GM23338 (cell line): ENCODE results near the gene EFS. TPM values are rescaled to one million over a fixed set of nuclear protein-coding genes. Genes with fewer than 3 reads are reported as not detected.

Source experiments
- ATAC-seq: fragments of 200-7000 bp; cut with Tn5 transposase; 3 replicates; pipeline ENCODE4 v1.9.1; 2020
- DNase-seq: peaks from one replicate; pipeline ENCODE4 v3.0.0-alpha.2; 2015; ENCODE audit warnings: low spot score
- H2AFZ ChIP-seq: fragments of 200-600 bp; sonication (generic); 2 replicates; pipeline ENCODE4 v1.8.0; 2016; ENCODE audit warnings: antibody characterized with exemption, mild to moderate bottlenecking, moderate library complexity
- H3F3A ChIP-seq: fragments of 200-600 bp; sonication (generic); replicated peaks from 2 replicates; pipeline ENCODE4 v1.8.0; 2017; ENCODE audit warnings: antibody characterized with exemption, mixed run types, low read depth
- H3K27ac ChIP-seq: fragments of 200-600 bp; sonication (generic); 2 replicates; pipeline ENCODE4 v1.6.1; 2016; ENCODE audit warnings: low read depth
- H3K27me3 ChIP-seq: fragments of 200-600 bp; sonication (generic); 2 replicates; pipeline ENCODE4 v1.8.0; 2016; ENCODE audit warnings: mild to moderate bottlenecking, mixed run types, moderate library complexity; ENCODE audit not compliant: insufficient read depth
- H3K36me3 ChIP-seq: fragments of 200-600 bp; sonication (generic); 2 replicates; pipeline ENCODE4 v1.8.0; 2016; ENCODE audit warnings: mild to moderate bottlenecking; ENCODE audit not compliant: insufficient read depth
- H3K4me1 ChIP-seq: fragments of 200-600 bp; sonication (generic); 2 replicates; pipeline ENCODE4 v1.8.0; 2016; ENCODE audit warnings: mild to moderate bottlenecking, moderate library complexity; ENCODE audit not compliant: insufficient read depth
- H3K4me2 ChIP-seq: fragments of 200-600 bp; sonication (generic); 2 replicates; pipeline ENCODE4 v1.7.1; 2017; ENCODE audit warnings: mixed run types
- H3K4me3 ChIP-seq: fragments of 200-600 bp; sonication (generic); 2 replicates; pipeline ENCODE4 v1.6.1; 2016; ENCODE audit warnings: mixed run types
- H3K79me2 ChIP-seq: fragments of 200-600 bp; sonication (generic); replicated peaks from 2 replicates; pipeline ENCODE4 v1.8.0; 2017; ENCODE audit warnings: mild to moderate bottlenecking; ENCODE audit not compliant: insufficient read depth
- H3K9me2 ChIP-seq: fragments of 200-600 bp; sonication (generic); 2 replicates; pipeline ENCODE4 v1.8.0; 2017; ENCODE audit not compliant: insufficient read depth
- H4K20me1 ChIP-seq: fragments of 200-600 bp; sonication (generic); replicated peaks from 2 replicates; pipeline ENCODE4 v1.8.0; 2017; ENCODE audit warnings: mild to moderate bottlenecking; ENCODE audit not compliant: insufficient read depth
- H3K27ac Mint-ChIP-seq: 2 replicates; pipeline ENCODE4 v1.8.0; 2020; ENCODE audit warnings: inconsistent platforms, mild to moderate bottlenecking, moderate library complexity, mixed read lengths
- H3K27me3 Mint-ChIP-seq: 3 replicates; pipeline ENCODE4 v1.8.0; 2022; ENCODE audit warnings: low read depth, mild to moderate bottlenecking, moderate library complexity, mixed read lengths, inconsistent platforms; ENCODE audit not compliant: insufficient read depth, poor library complexity
- H3K36me3 Mint-ChIP-seq: 3 replicates; pipeline ENCODE4 v1.8.0; 2021; ENCODE audit warnings: low read depth, mild to moderate bottlenecking, inconsistent platforms, moderate library complexity, mixed read lengths
- H3K4me1 Mint-ChIP-seq: 3 replicates; pipeline ENCODE4 v1.8.0; 2020; ENCODE audit warnings: mild to moderate bottlenecking, inconsistent platforms, mixed read lengths
- H3K4me3 Mint-ChIP-seq: 3 replicates; pipeline ENCODE4 v1.8.0; 2021; ENCODE audit warnings: moderate library complexity, mild to moderate bottlenecking, inconsistent platforms, mixed read lengths
- H3K9me3 Mint-ChIP-seq: 3 replicates; pipeline ENCODE4 v1.8.0; 2020; ENCODE audit warnings: moderate library complexity, mild to moderate bottlenecking, inconsistent platforms, mixed read lengths
- NANOG ChIP-seq: IDR thresholded peaks from 2 replicates; pipeline ENCODE4 v1.6.1; 2016; ENCODE audit warnings: antibody characterized with exemption, borderline replicate concordance
- polyA plus RNA-seq: library from polyadenylated mRNA; unstranded; fragments of >200 nt; fragmentation: Nextera tagmentation; extraction: Ambion mirVana; gene quantifications from 2 replicates; pipeline ENCODE4 v1.2.1, GENCODE V29; 2016
- total RNA-seq: library from RNA; depleted of rRNA; stranded (reverse); fragments of >200 nt; shearing (Covaris generic); gene quantifications from 2 replicates; pipeline ENCODE4 v1.2.3, GENCODE V29; 2014
- TF ChIP-seq, protein P1 (sequence below), 2 experiments: fragments of 200-600 bp in 1 of 2; sonication (generic) in 1 of 2; conservative IDR thresholded peaks; 2 replicates each; pipeline versions ENCODE4 v1.5.1 to v1.6.1; 2016 to 2017; ENCODE audit warnings: antibody characterized with exemption in 2 of 2, low read depth in 2 of 2, mild to moderate bottlenecking in 2 of 2, moderate library complexity in 1 of 2
- TF ChIP-seq, protein P2 (sequence below): fragments of 250-450 bp; sonication (Bioruptor Pico); IDR thresholded peaks from 2 replicates; pipeline ENCODE4 v1.5.0; 2020; ENCODE audit warnings: mild to moderate bottlenecking, moderate library complexity
- TF ChIP-seq, protein P3 (sequence below): IDR thresholded peaks from 2 replicates; pipeline ENCODE4 v1.6.1; 2016; ENCODE audit warnings: antibody characterized with exemption

EFS gene
- total and polyA plus RNA-seq, 2 experiments from 2014 or later: 5.1 to 18.9 TPM

DNA sequence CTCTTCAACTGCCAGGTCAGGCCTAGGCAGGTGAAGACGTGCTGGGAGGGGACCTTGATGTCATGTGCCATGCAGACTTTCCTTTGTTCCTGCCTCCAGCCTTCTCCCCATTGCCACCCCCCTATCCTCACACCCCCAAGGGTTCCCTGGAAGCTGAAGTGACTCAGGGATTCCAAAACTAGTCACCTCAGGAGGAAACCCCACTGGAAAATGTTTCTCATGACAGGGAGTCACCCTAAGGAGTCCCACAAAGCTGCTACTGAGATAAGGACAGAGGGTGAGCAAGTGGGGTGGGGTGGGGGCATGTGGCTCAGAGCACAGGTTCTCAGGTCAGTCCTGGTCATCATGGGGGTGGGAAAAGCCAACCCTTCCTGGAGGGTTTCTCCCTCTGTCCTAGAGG is 5.2 kb upstream of the EFS start:
- no peaks in the 10 kb centered on the region for H3K36me3 ChIP-seq
- Mint-ChIP-seq H3K4me3 (no peak overlapping the region), H3K27me3 (peaks cover 27% of the 10 kb centered on the region), H3K27ac (no peak overlapping the region), H3K4me1 (peaks cover 11% of the 10 kb centered on the region), H3K36me3 (no peaks in the 10 kb centered on the region; the same call in 2 of the 3 replicates), H3K9me3 (no peaks in the 10 kb centered on the region)
- H2AFZ ChIP-seq: no peak overlapping the region
- H4K20me1 ChIP-seq: no peaks in the 10 kb centered on the region
- H3K4me3 ChIP-seq: no peak overlapping the region
- peaks cover 9% of the 10 kb centered on the region for H3F3A ChIP-seq
- no peak overlapping the region for H3K27ac ChIP-seq
- H3K9me2 ChIP-seq: peaks cover 4% of the 10 kb centered on the region; the same call in 1 of the 2 replicates
- no peak overlapping the region for H3K4me2 ChIP-seq
- no peak for ATAC-seq
- TF ChIP-seq, protein P1, sequence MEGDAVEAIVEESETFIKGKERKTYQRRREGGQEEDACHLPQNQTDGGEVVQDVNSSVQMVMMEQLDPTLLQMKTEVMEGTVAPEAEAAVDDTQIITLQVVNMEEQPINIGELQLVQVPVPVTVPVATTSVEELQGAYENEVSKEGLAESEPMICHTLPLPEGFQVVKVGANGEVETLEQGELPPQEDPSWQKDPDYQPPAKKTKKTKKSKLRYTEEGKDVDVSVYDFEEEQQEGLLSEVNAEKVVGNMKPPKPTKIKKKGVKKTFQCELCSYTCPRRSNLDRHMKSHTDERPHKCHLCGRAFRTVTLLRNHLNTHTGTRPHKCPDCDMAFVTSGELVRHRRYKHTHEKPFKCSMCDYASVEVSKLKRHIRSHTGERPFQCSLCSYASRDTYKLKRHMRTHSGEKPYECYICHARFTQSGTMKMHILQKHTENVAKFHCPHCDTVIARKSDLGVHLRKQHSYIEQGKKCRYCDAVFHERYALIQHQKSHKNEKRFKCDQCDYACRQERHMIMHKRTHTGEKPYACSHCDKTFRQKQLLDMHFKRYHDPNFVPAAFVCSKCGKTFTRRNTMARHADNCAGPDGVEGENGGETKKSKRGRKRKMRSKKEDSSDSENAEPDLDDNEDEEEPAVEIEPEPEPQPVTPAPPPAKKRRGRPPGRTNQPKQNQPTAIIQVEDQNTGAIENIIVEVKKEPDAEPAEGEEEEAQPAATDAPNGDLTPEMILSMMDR (conservative IDR thresholded peaks at IDR 0.05; ENCODE audit: low read depth in 2 of 2): no peak
- no peak for DNase-seq
- H3K79me2 ChIP-seq: no peaks in the 10 kb centered on the region
- peaks cover 8% of the 10 kb centered on the region for H3K4me1 ChIP-seq
- peaks cover 20% of the 10 kb centered on the region for H3K27me3 ChIP-seq

DNA sequence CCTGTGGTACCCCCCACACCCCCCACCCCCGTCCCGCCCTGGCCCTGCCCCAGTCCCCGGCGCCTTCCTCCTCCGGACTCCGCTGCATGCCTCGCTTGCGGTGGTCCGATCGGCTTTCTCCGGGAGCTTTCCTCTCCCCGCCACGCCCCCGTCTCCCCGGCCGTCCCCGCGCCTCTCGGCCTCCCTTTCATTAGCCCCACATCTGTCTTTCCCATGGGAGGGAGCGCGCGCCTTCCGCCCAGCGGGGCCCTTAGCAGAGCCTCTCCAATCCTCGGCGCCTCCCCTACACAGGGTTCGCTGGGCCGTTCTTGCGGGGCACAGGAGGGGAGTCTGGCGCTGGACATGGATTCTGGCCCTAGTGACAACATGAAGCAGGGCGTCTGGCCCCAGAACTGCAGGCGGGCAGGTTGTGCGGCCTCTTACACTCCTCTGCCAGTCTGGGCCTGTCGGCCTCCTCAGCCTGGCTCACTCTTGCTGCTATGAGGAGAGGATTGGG is 1.5 kb upstream of the EFS start:
- DNase-seq (peak; percentile 94), ATAC-seq (peak; percentile 68)
- Histone ChIP-seq H3K4me1 (peaks cover 30% of the 10 kb centered on the region), H3K27me3 (peaks cover 37% of the 10 kb centered on the region), H3K27ac (no peak overlapping the region), H3F3A (peaks cover 18% of the 10 kb centered on the region), H3K79me2 (peaks cover 6% of the 10 kb centered on the region; the same call in 1 of the 2 replicates), H3K9me2 (peaks cover 4% of the 10 kb centered on the region; the same call in 1 of the 2 replicates), H3K4me2 (peak overlapping the region; percentile 73), H3K36me3 (no peaks in the 10 kb centered on the region), H2AFZ (peak overlapping the region; percentile 88), H3K4me3 (peak overlapping the region; percentile 87), H4K20me1 (peaks cover 3% of the 10 kb centered on the region; the same call in 1 of the 2 replicates)
- Mint-ChIP-seq H3K27me3 (peaks cover 38% of the 10 kb centered on the region), H3K4me3 (peak overlapping the region; percentile 78), H3K27ac (peak overlapping the region; percentile 87), H3K36me3 (peaks cover 9% of the 10 kb centered on the region), H3K4me1 (peaks cover 37% of the 10 kb centered on the region), H3K9me3 (no peaks in the 10 kb centered on the region; the same call in 2 of the 3 replicates)
- TF ChIP-seq, protein P2, sequence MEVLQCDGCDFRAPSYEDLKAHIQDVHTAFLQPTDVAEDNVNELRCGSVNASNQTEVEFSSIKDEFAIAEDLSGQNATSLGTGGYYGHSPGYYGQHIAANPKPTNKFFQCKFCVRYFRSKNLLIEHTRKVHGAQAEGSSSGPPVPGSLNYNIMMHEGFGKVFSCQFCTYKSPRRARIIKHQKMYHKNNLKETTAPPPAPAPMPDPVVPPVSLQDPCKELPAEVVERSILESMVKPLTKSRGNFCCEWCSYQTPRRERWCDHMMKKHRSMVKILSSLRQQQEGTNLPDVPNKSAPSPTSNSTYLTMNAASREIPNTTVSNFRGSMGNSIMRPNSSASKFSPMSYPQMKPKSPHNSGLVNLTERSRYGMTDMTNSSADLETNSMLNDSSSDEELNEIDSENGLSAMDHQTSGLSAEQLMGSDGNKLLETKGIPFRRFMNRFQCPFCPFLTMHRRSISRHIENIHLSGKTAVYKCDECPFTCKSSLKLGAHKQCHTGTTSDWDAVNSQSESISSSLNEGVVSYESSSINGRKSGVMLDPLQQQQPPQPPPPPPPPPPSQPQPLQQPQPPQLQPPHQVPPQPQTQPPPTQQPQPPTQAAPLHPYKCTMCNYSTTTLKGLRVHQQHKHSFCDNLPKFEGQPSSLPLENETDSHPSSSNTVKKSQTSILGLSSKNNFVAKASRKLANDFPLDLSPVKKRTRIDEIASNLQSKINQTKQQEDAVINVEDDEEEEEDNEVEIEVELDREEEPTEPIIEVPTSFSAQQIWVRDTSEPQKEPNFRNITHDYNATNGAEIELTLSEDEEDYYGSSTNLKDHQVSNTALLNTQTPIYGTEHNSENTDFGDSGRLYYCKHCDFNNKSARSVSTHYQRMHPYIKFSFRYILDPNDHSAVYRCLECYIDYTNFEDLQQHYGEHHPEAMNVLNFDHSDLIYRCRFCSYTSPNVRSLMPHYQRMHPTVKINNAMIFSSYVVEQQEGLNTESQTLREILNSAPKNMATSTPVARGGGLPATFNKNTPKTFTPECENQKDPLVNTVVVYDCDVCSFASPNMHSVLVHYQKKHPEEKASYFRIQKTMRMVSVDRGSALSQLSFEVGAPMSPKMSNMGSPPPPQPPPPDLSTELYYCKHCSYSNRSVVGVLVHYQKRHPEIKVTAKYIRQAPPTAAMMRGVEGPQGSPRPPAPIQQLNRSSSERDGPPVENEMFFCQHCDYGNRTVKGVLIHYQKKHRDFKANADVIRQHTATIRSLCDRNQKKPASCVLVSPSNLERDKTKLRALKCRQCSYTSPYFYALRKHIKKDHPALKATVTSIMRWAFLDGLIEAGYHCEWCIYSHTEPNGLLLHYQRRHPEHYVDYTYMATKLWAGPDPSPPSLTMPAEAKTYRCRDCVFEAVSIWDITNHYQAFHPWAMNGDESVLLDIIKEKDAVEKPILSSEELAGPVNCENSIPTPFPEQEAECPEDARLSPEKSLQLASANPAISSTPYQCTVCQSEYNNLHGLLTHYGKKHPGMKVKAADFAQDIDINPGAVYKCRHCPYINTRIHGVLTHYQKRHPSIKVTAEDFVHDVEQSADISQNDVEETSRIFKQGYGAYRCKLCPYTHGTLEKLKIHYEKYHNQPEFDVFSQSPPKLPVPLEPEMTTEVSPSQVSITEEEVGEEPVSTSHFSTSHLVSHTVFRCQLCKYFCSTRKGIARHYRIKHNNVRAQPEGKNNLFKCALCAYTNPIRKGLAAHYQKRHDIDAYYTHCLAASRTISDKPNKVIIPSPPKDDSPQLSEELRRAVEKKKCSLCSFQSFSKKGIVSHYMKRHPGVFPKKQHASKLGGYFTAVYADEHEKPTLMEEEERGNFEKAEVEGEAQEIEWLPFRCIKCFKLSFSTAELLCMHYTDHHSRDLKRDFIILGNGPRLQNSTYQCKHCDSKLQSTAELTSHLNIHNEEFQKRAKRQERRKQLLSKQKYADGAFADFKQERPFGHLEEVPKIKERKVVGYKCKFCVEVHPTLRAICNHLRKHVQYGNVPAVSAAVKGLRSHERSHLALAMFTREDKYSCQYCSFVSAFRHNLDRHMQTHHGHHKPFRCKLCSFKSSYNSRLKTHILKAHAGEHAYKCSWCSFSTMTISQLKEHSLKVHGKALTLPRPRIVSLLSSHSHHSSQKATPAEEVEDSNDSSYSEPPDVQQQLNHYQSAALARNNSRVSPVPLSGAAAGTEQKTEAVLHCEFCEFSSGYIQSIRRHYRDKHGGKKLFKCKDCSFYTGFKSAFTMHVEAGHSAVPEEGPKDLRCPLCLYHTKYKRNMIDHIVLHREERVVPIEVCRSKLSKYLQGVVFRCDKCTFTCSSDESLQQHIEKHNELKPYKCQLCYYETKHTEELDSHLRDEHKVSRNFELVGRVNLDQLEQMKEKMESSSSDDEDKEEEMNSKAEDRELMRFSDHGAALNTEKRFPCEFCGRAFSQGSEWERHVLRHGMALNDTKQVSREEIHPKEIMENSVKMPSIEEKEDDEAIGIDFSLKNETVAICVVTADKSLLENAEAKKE (CRISPR knock-in tag): no peak
- TF ChIP-seq, protein P3, sequence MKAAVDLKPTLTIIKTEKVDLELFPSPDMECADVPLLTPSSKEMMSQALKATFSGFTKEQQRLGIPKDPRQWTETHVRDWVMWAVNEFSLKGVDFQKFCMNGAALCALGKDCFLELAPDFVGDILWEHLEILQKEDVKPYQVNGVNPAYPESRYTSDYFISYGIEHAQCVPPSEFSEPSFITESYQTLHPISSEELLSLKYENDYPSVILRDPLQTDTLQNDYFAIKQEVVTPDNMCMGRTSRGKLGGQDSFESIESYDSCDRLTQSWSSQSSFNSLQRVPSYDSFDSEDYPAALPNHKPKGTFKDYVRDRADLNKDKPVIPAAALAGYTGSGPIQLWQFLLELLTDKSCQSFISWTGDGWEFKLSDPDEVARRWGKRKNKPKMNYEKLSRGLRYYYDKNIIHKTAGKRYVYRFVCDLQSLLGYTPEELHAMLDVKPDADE: no peak
- TF ChIP-seq NANOG: peak; percentile 16; the same call in 1 of the 2 replicates
